Neural progenitor cell (in vitro differentiated cells): ENCODE results near the gene ITM2C. TPM values are rescaled to one million over a fixed set of nuclear protein-coding genes. Genes with fewer than 3 reads are reported as not detected.

Experiments
- DNase-seq: peaks from one replicate; pipeline ENCODE4 v3.0.0-alpha.2; 2016; ENCODE audit warnings: low spot score
- H2AFZ ChIP-seq: fragments of 200-600 bp; sonication (generic); replicated peaks from 2 replicates; pipeline ENCODE4 v1.6.1; 2016; ENCODE audit warnings: antibody characterized with exemption
- H3F3A ChIP-seq: fragments of 200-600 bp; sonication (generic); 2 replicates; pipeline ENCODE4 v1.6.1; 2016; ENCODE audit warnings: antibody characterized with exemption, low read depth
- H3K27ac ChIP-seq: fragments of 200-600 bp; sonication (generic); 2 replicates; pipeline ENCODE4 v1.5.1; 2016; ENCODE audit warnings: mild to moderate bottlenecking
- H3K27me3 ChIP-seq: fragments of 200-600 bp; sonication (generic); 2 replicates; pipeline ENCODE4 v1.6.1; 2016; ENCODE audit warnings: mild to moderate bottlenecking, moderate library complexity
- H3K36me3 ChIP-seq: fragments of 200-600 bp; sonication (generic); 2 replicates; pipeline ENCODE4 v1.5.1; 2016
- H3K4me1 ChIP-seq: fragments of 200-600 bp; sonication (generic); 2 replicates; pipeline ENCODE4 v1.6.1; 2016; ENCODE audit warnings: mixed run types
- H3K4me2 ChIP-seq: fragments of 200-600 bp; sonication (generic); 2 replicates; pipeline ENCODE4 v1.6.1; 2016
- H3K4me3 ChIP-seq: fragments of 200-600 bp; sonication (generic); 2 replicates; pipeline ENCODE4 v1.5.1; 2016
- H3K79me2 ChIP-seq: fragments of 200-600 bp; sonication (generic); 2 replicates; pipeline ENCODE4 v1.6.1; 2016; ENCODE audit warnings: low read depth
- H3K9ac ChIP-seq: fragments of 200-600 bp; sonication (generic); 2 replicates; pipeline ENCODE4 v1.6.1; 2016
- H3K9me3 ChIP-seq: fragments of 200-600 bp; sonication (generic); 2 replicates; pipeline ENCODE4 v1.5.1; 2016; ENCODE audit warnings: low read depth
- H4K20me1 ChIP-seq: fragments of 200-600 bp; sonication (generic); 2 replicates; pipeline ENCODE4 v1.6.1; 2016; ENCODE audit warnings: low read depth
- H3K27ac Mint-ChIP-seq: 3 replicates; pipeline ENCODE4 v1.8.0; 2021; ENCODE audit warnings: mixed read lengths
- H3K27me3 Mint-ChIP-seq: 2 replicates; pipeline ENCODE4 v1.8.0; 2022; ENCODE audit warnings: low read depth, mild to moderate bottlenecking, inconsistent platforms, moderate library complexity, mixed read lengths; ENCODE audit not compliant: insufficient read depth
- H3K36me3 Mint-ChIP-seq: 3 replicates; pipeline ENCODE4 v1.8.0; 2021; ENCODE audit warnings: mixed read lengths
- H3K4me1 Mint-ChIP-seq: 3 replicates; pipeline ENCODE4 v1.8.0; 2021; ENCODE audit warnings: mixed read lengths
- H3K4me3 Mint-ChIP-seq: 3 replicates; pipeline ENCODE4 v1.8.0; 2021; ENCODE audit warnings: mild to moderate bottlenecking, moderate library complexity, mixed read lengths
- H3K9me3 Mint-ChIP-seq: 3 replicates; pipeline ENCODE4 v1.8.0; 2020; ENCODE audit warnings: mixed read lengths
- EZH2 ChIP-seq: fragments of 200-600 bp; sonication (generic); IDR thresholded peaks from 2 replicates; pipeline ENCODE4 v1.6.1; 2017; ENCODE audit warnings: antibody characterized with exemption, mild to moderate bottlenecking, moderate library complexity
- EZH2phosphoT487 ChIP-seq: fragments of 200-600 bp; sonication (generic); IDR thresholded peaks from 2 replicates; pipeline ENCODE4 v1.6.1; 2017; ENCODE audit warnings: antibody characterized with exemption
- total RNA-seq: library from RNA; depleted of rRNA; stranded (reverse); fragments of >200 nt; gene quantifications from 2 replicates; pipeline ENCODE4 v1.2.3, GENCODE V29; 2015; ENCODE audit warnings: low replicate concordance
- TF ChIP-seq, protein P1 (sequence below): fragments of 200-600 bp; sonication (generic); IDR thresholded peaks from 2 replicates; pipeline ENCODE4 v1.5.1; 2017; ENCODE audit warnings: antibody characterized with exemption, mild to moderate bottlenecking

Gene ITM2C
- total RNA-seq, 1 donor from 2014 or later, result 84.6 TPM

DNA sequence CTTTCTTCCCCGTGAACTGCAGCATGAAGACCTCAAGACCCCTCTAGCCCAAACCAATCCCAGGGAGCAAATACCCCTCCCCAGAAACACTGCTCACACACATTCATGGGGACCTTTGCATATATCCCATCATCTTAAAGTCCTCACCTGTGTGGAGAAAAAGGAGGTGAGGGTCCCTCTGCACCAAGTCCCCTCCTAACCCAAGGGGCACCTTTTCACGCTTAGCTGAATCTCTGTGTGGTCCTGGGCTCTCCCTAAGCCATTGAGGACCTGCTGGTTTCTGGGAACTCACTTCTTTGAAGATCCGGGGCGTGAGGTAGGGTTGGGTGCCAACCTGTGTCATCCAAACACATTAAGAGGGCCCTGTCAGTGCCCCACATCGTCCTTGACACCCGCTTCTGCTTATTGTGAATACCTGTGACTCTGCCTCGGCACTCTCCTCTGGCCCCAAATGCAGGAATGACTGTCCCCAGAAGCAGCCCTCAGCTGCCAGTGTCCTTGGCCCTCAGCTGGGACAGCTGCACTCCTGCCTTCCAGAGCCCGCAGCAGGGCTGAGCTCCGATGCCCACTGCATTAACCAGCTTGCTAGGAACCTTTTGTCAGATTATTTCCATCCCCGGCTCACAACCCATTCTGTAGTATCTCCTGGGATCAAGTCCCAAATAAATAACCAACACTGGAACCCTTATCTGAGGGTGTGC, 41.3 kb upstream of the ITM2C start:
- no peak overlapping the region for H3K4me3 ChIP-seq
- no peak overlapping the region for H3K27ac ChIP-seq
- H4K20me1 ChIP-seq, result no peaks in the 10 kb centered on the region
- DNase-seq, result no peak
- no peaks in the 10 kb centered on the region for H3K9me3 ChIP-seq
- TF ChIP-seq, protein P1, sequence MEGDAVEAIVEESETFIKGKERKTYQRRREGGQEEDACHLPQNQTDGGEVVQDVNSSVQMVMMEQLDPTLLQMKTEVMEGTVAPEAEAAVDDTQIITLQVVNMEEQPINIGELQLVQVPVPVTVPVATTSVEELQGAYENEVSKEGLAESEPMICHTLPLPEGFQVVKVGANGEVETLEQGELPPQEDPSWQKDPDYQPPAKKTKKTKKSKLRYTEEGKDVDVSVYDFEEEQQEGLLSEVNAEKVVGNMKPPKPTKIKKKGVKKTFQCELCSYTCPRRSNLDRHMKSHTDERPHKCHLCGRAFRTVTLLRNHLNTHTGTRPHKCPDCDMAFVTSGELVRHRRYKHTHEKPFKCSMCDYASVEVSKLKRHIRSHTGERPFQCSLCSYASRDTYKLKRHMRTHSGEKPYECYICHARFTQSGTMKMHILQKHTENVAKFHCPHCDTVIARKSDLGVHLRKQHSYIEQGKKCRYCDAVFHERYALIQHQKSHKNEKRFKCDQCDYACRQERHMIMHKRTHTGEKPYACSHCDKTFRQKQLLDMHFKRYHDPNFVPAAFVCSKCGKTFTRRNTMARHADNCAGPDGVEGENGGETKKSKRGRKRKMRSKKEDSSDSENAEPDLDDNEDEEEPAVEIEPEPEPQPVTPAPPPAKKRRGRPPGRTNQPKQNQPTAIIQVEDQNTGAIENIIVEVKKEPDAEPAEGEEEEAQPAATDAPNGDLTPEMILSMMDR, result no peak
- no peak for TF ChIP-seq EZH2phosphoT487
- no peak for TF ChIP-seq EZH2
- H3K4me1 ChIP-seq, result no peaks in the 10 kb centered on the region
- no peak overlapping the region for H3K4me3 Mint-ChIP-seq
- H3K79me2 ChIP-seq, result no peaks in the 10 kb centered on the region
- H3K9me3 Mint-ChIP-seq, result no peaks in the 10 kb centered on the region
- peaks cover 10% of the 10 kb centered on the region for H3K27me3 Mint-ChIP-seq
- H3K27ac Mint-ChIP-seq, result no peak overlapping the region
- H3K36me3 ChIP-seq, result no peaks in the 10 kb centered on the region
- peaks cover 4% of the 10 kb centered on the region for H3K36me3 Mint-ChIP-seq
- no peaks in the 10 kb centered on the region for H3K27me3 ChIP-seq
- H3K4me2 ChIP-seq, result no peak overlapping the region
- H3F3A ChIP-seq, result no peaks in the 10 kb centered on the region
- no peak overlapping the region for H3K9ac ChIP-seq
- H2AFZ ChIP-seq, result no peak overlapping the region
- peaks cover 13% of the 10 kb centered on the region for H3K4me1 Mint-ChIP-seq

DNA sequence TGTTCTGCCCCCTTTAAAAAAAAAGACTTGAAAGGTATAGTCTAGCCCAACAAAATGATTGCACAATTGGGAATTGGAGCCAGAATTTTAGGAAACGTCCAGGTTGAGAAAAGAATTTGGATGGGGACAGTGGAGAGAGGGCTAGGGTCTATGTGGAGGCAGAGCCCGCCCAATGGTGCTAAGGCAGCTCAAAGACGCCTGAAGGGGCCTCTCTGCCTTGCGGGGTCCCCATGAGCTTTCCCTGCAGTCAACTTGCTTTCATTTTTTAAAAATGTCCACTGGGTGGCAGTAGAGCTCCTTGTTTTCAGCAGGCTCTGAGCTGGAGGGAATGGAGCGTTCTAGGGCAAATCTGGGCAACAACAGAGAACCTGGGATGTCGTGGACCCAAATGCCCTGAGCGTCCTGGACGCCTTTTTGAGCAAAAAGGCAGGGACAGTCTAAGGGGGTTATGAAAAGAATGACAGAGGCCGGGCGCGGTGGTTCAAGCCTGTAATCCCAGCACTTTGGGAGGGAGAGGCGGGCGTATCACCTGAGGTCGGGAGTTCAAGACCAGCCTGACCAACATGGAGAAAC, 40.2 kb upstream of the ITM2C start:
- H3K9me3 ChIP-seq, result no peaks in the 10 kb centered on the region
- peak overlapping the region; percentile 43 for H3K4me3 Mint-ChIP-seq
- no peak overlapping the region for H3K27ac Mint-ChIP-seq
- H3K4me3 ChIP-seq, result no peak overlapping the region
- H2AFZ ChIP-seq, result peak overlapping the region; percentile 60
- no peaks in the 10 kb centered on the region for H3K27me3 ChIP-seq
- no peaks in the 10 kb centered on the region for H3K9me3 Mint-ChIP-seq
- H3K9ac ChIP-seq, result no peak overlapping the region
- H3K4me1 Mint-ChIP-seq, result peaks cover 13% of the 10 kb centered on the region
- H3K4me1 ChIP-seq, result no peaks in the 10 kb centered on the region
- no peaks in the 10 kb centered on the region for H3F3A ChIP-seq
- H3K36me3 Mint-ChIP-seq, result no peaks in the 10 kb centered on the region
- H3K27me3 Mint-ChIP-seq, result peaks cover 9% of the 10 kb centered on the region
- no peaks in the 10 kb centered on the region for H3K36me3 ChIP-seq
- H3K4me2 ChIP-seq, result no peak overlapping the region
- DNase-seq, result peak; percentile 87
- H3K79me2 ChIP-seq, result no peaks in the 10 kb centered on the region
- TF ChIP-seq, protein P1, result peak; percentile 84
- TF ChIP-seq EZH2phosphoT487, result no peak
- no peak overlapping the region for H3K27ac ChIP-seq
- no peaks in the 10 kb centered on the region for H4K20me1 ChIP-seq

DNA sequence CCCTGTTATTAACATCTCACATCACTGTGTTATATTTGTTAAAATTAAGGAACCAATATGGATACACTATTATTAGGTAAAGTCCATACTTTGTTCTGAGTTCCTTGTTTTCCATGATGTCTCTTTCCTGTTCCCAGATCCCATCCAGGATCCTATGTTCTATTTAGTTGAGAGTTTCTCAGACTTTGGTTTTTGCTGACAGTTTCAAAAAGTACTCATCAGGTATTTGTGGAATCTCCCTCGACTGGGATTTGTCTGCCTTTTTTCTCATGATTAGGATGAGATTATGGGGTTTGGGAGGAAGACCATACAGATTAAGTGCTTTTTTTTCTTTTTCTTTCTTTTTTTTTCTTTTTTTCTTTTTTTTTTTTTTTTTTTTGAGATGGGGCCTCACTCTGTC, 39.4 kb upstream of the ITM2C start:
- no peaks in the 10 kb centered on the region for H3K9me3 Mint-ChIP-seq
- no peaks in the 10 kb centered on the region for H3F3A ChIP-seq
- H3K4me3 Mint-ChIP-seq, result no peak overlapping the region
- peaks cover 9% of the 10 kb centered on the region for H3K27me3 Mint-ChIP-seq
- no peaks in the 10 kb centered on the region for H3K36me3 ChIP-seq
- no peak for TF ChIP-seq EZH2phosphoT487
- no peak for TF ChIP-seq EZH2
- TF ChIP-seq, protein P1, result no peak
- H4K20me1 ChIP-seq, result no peaks in the 10 kb centered on the region
- H3K4me2 ChIP-seq, result no peak overlapping the region
- H3K27ac ChIP-seq, result no peak overlapping the region
- H3K9me3 ChIP-seq, result no peaks in the 10 kb centered on the region
- no peak overlapping the region for H3K9ac ChIP-seq
- H3K4me1 ChIP-seq, result no peaks in the 10 kb centered on the region
- H2AFZ ChIP-seq, result no peak overlapping the region
- H3K79me2 ChIP-seq, result no peaks in the 10 kb centered on the region
- H3K4me1 Mint-ChIP-seq, result peaks cover 13% of the 10 kb centered on the region
- H3K4me3 ChIP-seq, result no peak overlapping the region
- no peaks in the 10 kb centered on the region for H3K27me3 ChIP-seq
- no peaks in the 10 kb centered on the region for H3K36me3 Mint-ChIP-seq
- no peak overlapping the region for H3K27ac Mint-ChIP-seq
- DNase-seq, result no peak
